K562 (cell line): ENCODE results near the gene ABCC9. TPM values are rescaled to one million over a fixed set of nuclear protein-coding genes. Genes with fewer than 3 reads are reported as not detected.

Experiments
- AFF1 ChIP-seq, 2 experiments: fragments of 450-650 bp; IDR thresholded peaks; 2 replicates each; pipeline ENCODE4 v1.6.1; 2018; ENCODE audit warnings: mild to moderate bottlenecking in 2 of 2, low read depth in 1 of 2; ENCODE audit not compliant: partially characterized antibody in 2 of 2
- E4F1 ChIP-seq: fragments of 250-450 bp; sonication (Bioruptor Pico); IDR thresholded peaks from 2 replicates; pipeline ENCODE4 v1.5.0; 2021; ENCODE audit warnings: mild to moderate bottlenecking, borderline replicate concordance
- NR2C1 ChIP-seq, 2 experiments: fragments of 450-650 bp; IDR thresholded peaks; 2 replicates each; pipeline ENCODE4 v1.6.1; 2017; ENCODE audit warnings: mild to moderate bottlenecking in 2 of 2, antibody characterized with exemption in 1 of 2, inconsistent platforms in 1 of 2, missing compliant biosample characterization in 1 of 2, missing genetic modification characterization in 1 of 2
- ZNF224 ChIP-seq: sonication (generic); formaldehyde crosslinking; IDR thresholded peaks from 2 replicates; pipeline ENCODE4 v1.8.0; 2022; ENCODE audit warnings: mild to moderate bottlenecking, missing genetic modification reagents
- polyA plus RNA-seq, 8 experiments: library from polyadenylated mRNA; depleted of rRNA in 4 of 8; stranded (reverse) in 5 of 8; unstranded in 3 of 8; fragments of >200 nt; fragmentation: Nextera tagmentation in 2 of 8; fragmentation: Illumina TruSeq in 1 of 8; extraction: Ambion mirVana in 2 of 8; extraction: Trizol in 1 of 8; gene quantifications; 2 replicates each; pipeline versions ENCODE4 v1.2.1 to v1.2.3, GENCODE V29; 2011 to 2014; ENCODE audit warnings: inconsistent platforms in 1 of 8, missing spikeins in 1 of 8
- total RNA-seq, 7 experiments: library from RNA; depleted of rRNA in 6 of 7; stranded (reverse); fragments of >200 nt in 6 of 7; fragmentation: Illumina TruSeq in 2 of 7; extraction: Trizol in 2 of 7; gene quantifications; 2 replicates each; pipeline versions ENCODE4 v1.2.1 to v1.2.3, GENCODE V29; 2011 to 2021; ENCODE audit warnings: low replicate concordance in 1 of 7

Gene ABCC9
- total and polyA plus RNA-seq, 9 of the 15 experiments (the other 6 are each of a cell fraction or from before 2014, with no cell fraction given), result 0.05 to 0.40 (median 0.18) TPM

GRCh38 chr12:21940549-21941505, at the start of gene ABCC9 (continued):
- TF ChIP-seq AFF1 (IDR thresholded peaks at IDR 0.05; ENCODE audit: low read depth in 1 of 2, partially characterized antibody in 2 of 2) (no peak), NR2C1 (IDR thresholded peaks at IDR 0.05) (no peak), NR2C1 (tag; IDR thresholded peaks at IDR 0.05) (no peak), E4F1 (CRISPR knock-in tag) (no peak), ZNF224 (CRISPR knock-in tag) (no peak)
